Mammary epithelial cell (primary cell): Measurements from ENCODE around the gene C16orf87.

ENCODE experiments used
- EZH2 ChIP-seq: IDR thresholded peaks from 2 replicates; pipeline ENCODE4 v1.6.1; 2012; ENCODE audit warnings: low read length, inconsistent platforms, borderline replicate concordance
- TF ChIP-seq, protein P1 (sequence below), 2 donors: IDR thresholded peaks in 1 of 2; conservative IDR thresholded peaks in 1 of 2; 2 replicates each; pipeline ENCODE4 v1.5.1; 2011 to 2012; ENCODE audit warnings: inconsistent platforms in 2 of 2, low read length in 2 of 2, mild to moderate bottlenecking in 2 of 2, control low read depth in 1 of 2, low read depth in 1 of 2; ENCODE audit not compliant: insufficient read depth in 1 of 2; ENCODE audit errors: extremely low read depth in 1 of 2

DNA sequence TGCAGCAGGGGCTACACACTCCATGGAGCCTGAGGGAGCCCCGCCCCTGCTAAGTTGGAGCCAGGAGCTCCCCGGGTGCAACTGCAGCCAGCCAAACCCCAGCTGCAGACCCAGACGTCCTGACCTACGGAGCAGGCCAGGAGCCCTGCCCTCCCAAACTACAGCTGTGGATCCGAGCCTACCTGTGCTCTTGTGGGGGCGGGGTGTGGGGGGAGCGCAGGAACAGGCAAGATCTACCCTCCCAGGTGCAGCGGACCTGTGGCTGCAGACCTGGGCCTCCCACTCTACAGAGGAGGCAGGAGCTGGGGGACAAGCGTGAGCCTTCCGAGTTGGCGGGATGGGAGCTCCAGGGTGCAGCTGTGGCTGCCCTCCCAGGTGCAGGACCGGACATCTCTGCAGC lies 53.2 kb downstream of the C16orf87 start:
- TF ChIP-seq, protein P1, sequence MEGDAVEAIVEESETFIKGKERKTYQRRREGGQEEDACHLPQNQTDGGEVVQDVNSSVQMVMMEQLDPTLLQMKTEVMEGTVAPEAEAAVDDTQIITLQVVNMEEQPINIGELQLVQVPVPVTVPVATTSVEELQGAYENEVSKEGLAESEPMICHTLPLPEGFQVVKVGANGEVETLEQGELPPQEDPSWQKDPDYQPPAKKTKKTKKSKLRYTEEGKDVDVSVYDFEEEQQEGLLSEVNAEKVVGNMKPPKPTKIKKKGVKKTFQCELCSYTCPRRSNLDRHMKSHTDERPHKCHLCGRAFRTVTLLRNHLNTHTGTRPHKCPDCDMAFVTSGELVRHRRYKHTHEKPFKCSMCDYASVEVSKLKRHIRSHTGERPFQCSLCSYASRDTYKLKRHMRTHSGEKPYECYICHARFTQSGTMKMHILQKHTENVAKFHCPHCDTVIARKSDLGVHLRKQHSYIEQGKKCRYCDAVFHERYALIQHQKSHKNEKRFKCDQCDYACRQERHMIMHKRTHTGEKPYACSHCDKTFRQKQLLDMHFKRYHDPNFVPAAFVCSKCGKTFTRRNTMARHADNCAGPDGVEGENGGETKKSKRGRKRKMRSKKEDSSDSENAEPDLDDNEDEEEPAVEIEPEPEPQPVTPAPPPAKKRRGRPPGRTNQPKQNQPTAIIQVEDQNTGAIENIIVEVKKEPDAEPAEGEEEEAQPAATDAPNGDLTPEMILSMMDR (conservative IDR thresholded peaks at IDR 0.05 in 1 of 2, IDR thresholded peaks at IDR 0.05 in 1 of 2; ENCODE audit: extremely low read depth in 1 of 2, insufficient read depth in 1 of 2, low read depth in 1 of 2, low read length in 2 of 2), result no peak
- TF ChIP-seq EZH2, result no peak
